Activated CD8-positive, alpha-beta memory T cell treated with anti-CD3 and anti-CD28 coated beads, Interleukin-2, amount 50 U/mL, for 24 hours (primary cell): Measurements from ENCODE around the gene TMEM51.

Experiments used
- DNase-seq: peaks from one replicate; pipeline ENCODE4 v3.0.0-alpha.2; 2020; ENCODE audit errors: extremely low read depth

Gene TMEM51

DNA sequence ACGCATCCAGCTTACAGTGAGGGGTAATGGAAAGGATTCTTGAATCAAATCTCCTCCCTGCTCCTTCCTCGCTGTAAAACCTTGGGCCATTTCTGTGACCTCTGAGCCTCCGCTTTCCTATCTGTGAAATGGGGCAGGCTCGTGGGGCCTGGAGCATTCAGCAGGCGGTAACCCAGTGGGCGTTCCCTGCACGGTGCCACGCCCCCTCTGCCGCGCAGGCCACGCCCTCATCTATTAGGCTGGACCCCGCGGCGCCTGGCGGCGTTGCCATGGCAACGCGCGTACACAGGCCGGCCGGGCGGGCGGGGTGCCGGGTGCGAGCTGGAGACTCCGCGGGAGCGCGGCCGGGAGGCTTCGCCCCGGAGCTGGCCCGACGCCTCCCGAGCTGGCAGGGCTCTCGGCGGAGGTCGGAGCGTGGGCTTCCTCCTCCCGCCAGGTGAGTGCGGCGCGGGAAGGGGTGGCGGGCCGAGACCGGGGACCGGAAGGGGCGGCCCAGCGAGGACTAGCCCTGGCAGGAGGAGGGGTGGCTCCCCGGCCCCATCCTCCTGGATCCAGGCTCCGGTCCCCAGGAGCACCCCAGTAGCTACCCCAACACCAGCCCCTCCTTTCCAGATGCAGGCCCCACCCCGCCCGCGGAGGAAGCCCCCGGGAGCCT, 93.5 kb downstream of the TMEM51 start, which contains the start of gene FHAD1:
Gene FHAD1 (plus strand): TSS at position 264 of the 655 bp plus-strand sequence. CDS start 4,562 bp downstream, outside the sequence.
- DNase-seq = peak; percentile 7

DNA sequence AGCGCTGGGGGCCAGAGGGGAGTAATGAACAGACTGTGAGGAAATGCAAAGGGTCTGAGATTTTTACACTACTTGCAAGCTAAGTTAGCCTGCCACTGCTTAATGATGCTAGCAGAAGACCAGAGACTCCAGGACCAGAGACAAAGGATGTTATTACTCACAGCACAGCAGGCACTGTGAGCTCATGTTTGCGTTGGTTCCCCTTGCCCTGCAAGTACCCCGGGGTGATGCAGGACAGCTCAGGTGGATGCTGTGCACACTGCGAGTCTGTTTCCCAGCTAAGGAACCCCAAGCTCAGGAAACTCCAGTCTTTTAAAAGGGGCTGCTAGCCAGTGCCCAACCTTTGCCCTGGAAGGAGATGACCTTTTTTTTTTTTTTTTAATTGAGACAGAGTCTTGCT, 94.7 kb downstream of the TMEM51 start:
- no peak for DNase-seq

DNA sequence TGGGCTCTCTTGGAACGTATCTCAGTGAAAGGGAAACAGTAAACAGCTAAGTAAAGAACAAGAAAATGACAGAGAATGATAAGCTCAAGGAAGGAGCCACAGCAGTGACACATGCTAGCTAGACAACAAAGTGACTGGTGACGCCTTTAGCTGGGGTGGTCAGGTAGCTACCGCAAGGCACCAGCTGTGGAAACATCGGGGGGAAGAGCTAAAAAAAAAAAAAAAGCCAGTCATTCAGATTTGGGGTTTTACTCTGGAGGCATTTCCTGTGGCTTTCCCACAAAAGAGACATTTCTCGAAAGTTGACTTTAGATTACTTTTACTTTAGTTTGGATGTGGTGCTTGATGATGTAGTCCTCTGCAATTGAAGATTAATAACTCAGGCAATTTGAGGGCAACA, 95.5 kb downstream of the TMEM51 start:
- peak; percentile 42 for DNase-seq

DNA sequence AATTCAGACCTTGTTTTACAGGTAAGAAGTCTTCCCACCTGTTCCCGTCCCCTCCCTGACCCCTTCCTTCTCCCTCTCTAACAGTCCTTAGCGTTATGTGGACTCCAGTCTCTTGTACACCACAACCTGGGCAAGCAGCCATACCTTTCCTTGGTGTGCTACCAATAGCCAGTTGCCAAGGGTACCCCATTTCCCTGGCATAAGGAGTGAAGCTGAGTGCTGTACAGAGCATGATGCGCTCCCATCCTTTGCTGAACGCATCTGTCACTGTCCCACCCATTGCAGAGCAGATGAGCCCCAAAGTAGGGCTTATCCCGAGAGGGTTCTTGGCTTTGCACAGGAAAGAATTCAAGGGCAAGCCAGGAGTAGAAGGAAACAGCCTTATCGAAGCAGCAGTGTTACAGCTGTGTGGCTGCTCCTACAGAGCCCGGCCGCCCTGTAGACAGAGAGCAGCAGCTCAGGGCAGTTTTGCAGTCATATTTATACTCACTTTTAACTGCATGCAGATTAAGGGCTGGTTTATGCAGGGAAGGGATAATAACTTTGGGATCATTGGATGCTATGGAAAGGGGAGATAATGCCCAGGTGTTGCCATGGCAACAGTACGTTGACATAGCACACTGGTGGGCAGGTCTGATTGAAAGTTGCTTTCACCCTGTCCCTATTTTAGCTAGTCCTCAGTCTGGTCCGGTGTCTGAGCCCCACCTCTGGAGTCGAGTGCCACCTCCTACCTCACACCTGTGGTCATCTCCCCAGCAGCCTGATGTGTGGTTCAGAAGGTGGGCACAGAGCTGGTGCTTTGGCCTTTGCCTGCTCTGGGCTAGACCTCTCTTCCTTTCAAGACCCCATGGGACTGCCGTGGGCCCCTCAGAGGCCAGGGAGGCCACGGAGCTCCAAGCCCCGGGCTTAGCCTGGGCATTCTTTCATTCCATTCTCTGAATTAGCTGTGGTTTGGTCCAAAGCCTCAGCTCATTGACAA, 98.6 kb downstream of the TMEM51 start:
- DNase-seq = no peak

DNA sequence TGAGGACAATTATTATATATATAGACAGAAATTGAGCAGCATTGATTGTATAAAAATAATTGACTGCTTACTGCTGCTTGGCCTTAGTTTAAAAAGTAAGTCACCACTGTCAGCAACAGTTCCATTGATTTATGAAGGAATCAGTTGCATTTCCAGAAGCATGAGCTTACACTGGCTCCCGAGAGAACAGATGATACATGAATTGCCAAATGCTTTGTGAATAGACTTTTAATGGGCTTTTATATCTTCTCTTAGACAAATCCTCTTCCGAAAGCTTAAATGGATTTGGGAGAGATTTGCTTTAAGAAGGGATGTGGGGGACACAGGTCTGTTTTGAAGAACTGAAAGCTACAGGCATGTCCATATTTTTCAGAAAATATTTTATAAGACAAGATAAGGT, 101.0 kb downstream of the TMEM51 start:
- DNase-seq = no peak

DNA sequence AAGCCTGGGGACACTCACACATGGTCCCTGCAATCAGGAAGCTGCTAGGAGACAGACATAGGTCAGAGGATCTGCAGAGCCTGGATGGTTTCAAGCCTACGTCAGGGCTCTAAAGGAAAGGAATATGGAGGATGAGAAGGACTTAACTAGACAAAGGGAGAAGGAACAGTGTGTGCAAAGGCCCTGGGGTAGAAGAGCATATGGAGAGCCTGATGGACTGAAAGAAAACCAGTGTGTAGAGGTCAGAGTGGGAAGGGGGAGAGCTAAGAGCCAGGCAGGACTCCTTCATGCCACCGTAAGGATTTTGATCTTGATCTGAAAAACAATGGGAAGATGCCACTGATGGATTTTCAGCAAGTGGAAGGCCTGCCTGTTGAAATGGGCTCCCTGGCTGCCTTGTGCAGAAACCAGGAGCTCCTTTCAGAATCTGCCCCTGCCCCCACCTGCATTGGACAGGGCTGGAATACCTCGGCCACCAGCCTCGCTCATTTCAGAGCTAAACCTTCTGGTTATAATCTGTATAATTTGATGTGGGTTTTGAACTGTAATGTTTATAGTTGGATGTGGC, 102.1 kb downstream of the TMEM51 start:
- DNase-seq = no peak

DNA sequence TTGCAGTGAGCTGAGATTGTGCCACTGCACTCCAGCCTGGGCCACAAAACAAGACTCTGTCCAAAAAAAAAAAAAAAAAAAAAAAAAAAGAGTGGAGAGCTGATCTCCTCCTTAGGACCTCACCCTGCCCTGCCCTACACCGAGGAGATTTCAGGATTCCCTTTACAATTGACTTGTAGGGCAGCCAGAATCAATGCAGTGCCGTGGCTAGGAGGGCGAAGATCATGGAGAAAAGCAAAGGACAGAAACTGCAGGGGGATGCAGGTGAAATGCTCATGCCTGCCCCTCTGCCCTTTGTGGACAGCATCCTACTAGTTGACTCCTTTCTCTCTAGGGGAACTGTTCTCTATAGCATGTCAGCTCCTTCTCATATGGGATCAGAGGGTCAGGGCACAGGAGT, 103.0 kb downstream of the TMEM51 start:
- no peak for DNase-seq

DNA sequence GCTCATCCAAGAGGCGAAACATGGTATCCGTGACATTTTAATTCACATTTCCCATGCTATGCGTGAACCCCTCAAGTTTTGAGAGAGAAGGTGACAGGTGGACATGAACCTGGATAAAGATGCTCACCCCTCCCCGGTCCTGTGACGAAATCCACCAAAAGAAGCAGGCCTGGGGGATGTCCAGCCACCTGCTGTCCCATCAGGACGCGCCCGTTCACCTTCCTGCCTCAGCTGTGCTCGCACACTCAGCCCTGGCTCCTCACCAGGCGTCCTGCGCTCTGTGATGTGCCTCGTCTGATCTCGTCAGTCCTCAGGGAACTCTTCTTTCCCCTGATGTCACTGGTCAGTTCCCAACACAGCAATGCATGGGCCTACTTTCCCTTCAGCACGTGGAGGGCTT, 103.8 kb downstream of the TMEM51 start:
- no peak for DNase-seq

DNA sequence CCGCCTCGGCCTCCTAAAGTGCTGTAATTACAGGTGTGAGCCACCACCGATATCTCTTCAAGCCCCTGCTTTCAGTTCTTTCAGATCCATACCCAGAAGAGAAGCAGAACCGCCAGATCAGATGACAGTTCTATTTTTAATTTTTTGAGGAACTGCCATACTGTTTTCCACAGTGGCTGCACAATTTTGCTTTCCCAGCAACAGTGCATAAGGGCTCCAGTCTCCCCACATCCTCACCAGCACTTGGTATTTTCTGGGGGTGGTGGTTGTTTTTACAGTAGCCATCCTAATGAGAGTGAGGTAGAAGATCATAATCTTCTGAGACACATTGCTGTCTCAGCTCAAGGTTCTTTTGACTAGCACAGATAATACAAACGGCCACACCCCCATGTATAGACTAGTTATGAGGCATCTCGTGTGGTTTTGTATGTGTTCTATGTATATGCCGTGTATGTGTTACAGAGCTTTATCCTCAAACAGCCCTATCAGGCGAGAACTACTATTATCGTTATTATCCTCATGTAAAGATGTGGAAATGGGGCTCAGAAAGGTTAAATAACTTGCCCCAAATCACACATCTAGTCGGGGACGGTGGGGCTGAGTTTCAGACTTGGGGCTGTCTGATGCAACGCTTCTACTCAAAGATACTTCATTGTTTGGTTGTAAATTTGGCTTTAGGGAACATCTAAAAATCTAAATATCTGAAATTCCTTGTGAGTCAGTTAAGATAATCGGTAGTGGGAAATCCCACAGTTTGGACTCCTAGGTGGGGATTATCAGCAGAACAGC, 105.5 kb downstream of the TMEM51 start:
- no peak for DNase-seq

DNA sequence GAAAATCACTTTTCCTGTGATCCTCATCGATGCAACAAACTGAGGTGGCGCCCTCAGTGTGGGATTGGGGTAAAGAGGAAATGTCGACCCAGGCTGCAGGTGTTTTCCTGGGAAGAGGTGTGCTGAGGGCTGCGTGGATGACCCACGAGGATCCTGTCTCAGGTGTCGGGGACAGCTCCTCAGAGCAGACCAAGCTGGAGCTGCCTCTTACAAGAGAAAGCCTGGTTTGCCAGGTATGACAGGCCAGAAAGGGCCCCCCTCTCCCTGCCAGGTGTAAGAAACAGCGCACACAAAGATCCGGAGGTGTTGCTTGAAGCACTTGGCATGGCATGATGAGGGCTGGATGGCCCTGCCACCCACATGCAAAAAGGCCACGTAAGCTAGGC, 106.1 kb downstream of the TMEM51 start:
- DNase-seq = no peak

DNA sequence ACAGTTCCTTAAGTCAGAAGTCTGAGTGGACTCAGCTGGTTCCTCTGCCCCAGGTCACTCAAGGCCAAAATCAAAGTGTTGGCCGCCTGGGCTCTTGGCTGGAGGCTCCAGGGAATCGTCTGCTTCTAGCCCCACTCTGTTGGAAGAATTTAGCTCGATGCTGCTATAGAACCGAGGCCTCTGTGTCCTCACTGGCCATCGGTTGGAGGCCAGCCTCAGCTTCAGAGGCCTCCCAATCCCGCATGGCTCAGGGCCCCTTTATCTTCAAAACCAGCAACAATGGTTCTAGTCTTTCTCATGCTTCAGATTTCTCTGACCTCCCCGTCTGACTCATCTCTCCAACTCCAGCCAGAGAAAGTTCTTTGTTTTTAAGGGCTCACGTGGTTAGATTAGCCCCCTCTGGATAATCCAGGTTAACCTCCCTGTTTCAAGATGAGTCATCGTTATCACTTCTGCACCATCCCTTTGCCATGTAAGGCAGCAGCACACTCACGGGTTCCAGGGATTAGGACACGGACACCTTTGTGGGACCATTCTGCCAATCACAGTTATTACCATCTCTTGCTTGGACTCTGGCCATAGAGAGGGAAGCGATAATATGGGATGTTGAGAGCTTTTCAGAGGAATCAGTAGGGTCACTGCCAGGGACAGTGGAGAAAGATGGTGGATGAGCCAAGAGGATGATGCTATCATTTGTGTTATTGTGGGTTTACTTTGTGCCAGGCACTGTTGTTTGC, 107.0 kb downstream of the TMEM51 start:
- no peak for DNase-seq

DNA sequence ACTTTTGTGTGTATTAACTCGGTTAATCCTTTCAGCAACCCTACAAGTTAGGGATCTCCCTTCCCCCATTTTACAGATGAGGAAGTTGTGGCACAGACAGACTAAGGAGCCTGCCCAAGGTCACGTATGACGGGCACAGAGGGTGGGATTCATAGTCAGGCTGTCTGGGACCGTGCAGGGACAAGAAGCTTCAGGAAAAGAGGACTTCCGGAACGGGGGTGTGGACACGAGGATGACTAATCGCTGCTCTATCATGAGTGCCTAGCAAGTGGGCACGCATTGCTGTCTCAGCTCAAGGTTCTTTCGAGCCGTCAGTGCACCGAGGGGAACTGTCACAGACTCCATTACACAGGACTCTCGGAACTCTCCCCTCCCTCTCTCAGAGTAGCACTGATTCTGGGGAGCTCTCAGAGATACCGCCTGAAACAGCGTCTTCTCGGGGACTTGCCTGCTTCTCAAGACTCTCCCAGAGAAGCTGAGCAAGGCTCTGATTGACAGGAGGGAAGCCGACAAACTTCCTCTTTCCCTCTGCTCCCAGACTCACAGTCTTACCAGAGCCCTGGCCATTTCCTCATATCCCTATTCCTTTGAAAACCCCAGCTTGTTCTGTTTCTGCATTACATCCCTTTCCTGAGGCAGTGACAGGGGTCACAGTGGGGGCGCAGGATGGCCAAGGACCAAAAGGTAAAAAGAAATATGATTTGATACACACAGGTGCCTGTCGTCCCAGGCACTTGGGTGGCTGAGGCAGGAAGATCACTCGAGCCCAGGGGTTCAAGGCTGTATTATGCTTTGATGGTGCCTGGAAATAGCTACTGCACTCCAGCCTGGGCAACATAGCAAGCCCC, 107.8 kb downstream of the TMEM51 start:
- no peak for DNase-seq

DNA sequence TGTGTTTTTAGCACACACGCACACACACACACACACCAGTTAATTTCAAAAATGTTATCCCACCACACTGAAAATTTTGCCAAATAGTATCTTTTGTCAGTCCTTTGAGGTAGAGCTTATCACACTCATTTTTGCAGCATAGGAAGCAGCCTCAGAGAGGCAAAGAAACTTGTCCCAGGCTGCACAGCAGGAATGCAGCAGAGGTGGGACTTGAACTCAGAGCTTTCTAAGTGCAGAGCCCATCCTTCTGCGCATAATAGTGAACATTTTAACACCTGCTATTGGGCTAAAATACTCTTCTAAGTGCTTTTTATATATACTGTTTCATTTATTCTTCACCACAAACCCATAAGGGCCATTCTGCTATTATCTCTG, 108.4 kb downstream of the TMEM51 start:
- no peak for DNase-seq

DNA sequence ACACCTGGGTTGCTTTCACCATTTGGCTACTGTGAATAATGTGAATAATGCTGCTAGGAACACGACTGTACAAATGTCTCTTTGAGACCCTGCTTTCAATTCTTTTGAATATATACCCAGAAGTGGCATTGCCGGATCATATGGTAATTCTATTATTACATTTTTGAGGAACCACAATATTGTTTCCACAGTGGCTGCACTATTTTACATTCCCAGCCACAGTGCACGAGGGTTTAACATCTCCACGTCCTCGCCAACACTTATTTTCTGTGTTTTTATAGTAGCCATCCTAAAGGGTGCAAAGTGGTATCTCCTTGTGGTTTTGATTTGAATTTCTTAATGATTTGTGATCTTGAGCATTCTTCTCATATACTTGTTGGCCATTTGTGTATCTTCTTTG, 109.2 kb downstream of the TMEM51 start:
- no peak for DNase-seq

DNA sequence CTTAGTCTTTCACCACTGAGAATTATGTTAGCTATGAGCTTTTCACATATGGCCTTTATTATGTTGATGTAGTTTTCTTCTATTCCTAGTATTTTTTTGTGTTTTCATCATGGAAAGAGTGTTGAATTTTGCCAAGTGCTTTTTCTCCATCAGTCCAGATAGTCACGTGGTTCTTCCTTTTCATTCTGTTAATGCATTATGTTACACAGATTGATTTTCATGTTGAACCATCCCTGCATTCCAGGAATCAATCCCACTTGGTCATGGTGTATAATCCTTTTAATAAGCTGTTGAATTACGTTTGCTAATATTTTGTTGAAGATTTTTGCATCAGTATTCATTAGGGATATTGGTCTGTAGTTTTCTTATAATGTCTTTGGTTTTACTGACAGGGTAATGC, 111.2 kb downstream of the TMEM51 start:
- no peak for DNase-seq
